T-helper 2 cell treated with Interferon-gamma antibody and Interleukin-4, amounts not matched to agents 5 μg/mL and 100 μg/mL, for 36 hours (primary cell): ENCODE data around the gene SYN1.
A peak's percentile ranks its signal among the peaks of the same experiment; 100 is the strongest.
"Not testable (repeated sequence)": the region's sequence is repeated elsewhere in the genome, so short reads cannot be mapped to it uniquely, and the experiment has no call there.

Experiments
- DNase-seq: peaks from one replicate; pipeline ENCODE4 v3.0.0; 2021; ENCODE audit warnings: low spot score
- H3K27ac Mint-ChIP-seq: one replicate; pipeline ENCODE4 v1.8.0; 2021; ENCODE audit warnings: mild to moderate bottlenecking, mixed read lengths
- H3K27me3 Mint-ChIP-seq: one replicate; pipeline ENCODE4 v1.8.0; 2021; ENCODE audit warnings: low read depth, mixed read lengths
- H3K36me3 Mint-ChIP-seq: one replicate; pipeline ENCODE4 v1.8.0; 2021; ENCODE audit warnings: low read depth, mixed read lengths
- H3K4me1 Mint-ChIP-seq: one replicate; pipeline ENCODE4 v1.8.0; 2021; ENCODE audit warnings: low read depth, mixed read lengths
- H3K4me3 Mint-ChIP-seq: one replicate; pipeline ENCODE4 v1.8.0; 2022; ENCODE audit warnings: mild to moderate bottlenecking, moderate library complexity, mixed read lengths
- H3K9me3 Mint-ChIP-seq: one replicate; pipeline ENCODE4 v1.8.0; 2021; ENCODE audit warnings: mixed read lengths

SYN1 gene

GRCh38 chrX:47603125-47603524 is 16.5 kb downstream of the SYN1 start:
- H3K4me1 Mint-ChIP-seq, DNase-seq, H3K27ac Mint-ChIP-seq, H3K4me3 Mint-ChIP-seq, H3K36me3 Mint-ChIP-seq, H3K27me3 Mint-ChIP-seq, H3K9me3 Mint-ChIP-seq: not testable (repeated sequence)

DNA sequence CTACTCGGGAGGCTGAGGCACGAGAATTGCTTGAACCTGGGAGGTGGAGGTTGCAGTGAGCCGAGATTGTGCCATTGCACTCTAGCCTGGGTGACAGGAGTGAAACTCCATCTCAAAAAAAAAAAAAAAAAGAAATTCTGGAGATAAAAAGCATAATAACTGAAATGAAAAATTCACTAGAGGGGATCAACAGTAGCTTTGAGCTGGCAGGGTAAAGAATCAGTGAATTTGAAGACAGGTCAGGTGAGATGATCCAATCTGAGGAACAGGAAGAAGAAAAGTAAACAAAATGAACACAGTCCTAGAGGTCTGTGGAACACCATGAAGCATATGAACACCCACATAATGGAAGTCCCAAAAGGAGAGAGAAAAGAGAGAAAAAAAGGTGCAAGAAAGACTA is 22.4 kb downstream of the SYN1 start:
- H3K4me1 Mint-ChIP-seq = peaks cover 9% of the 10 kb centered on the region
- H3K36me3 Mint-ChIP-seq = peaks cover 12% of the 10 kb centered on the region
- H3K9me3 Mint-ChIP-seq = peaks cover 13% of the 10 kb centered on the region
- no peak overlapping the region for H3K4me3 Mint-ChIP-seq
- peaks cover 4% of the 10 kb centered on the region for H3K27me3 Mint-ChIP-seq
- DNase-seq = no peak
- H3K27ac Mint-ChIP-seq = no peak overlapping the region

- Mint-ChIP-seq H3K4me3 (peak overlapping the region; percentile 15), H3K9me3 (peaks cover 13% of the 10 kb centered on the region), H3K36me3 (peaks cover 12% of the 10 kb centered on the region), H3K27me3 (peaks cover 4% of the 10 kb centered on the region), H3K27ac (peak overlapping the region; percentile 71), H3K4me1 (peaks cover 9% of the 10 kb centered on the region)
- no peak for DNase-seq
Observed at GRCh38 chrX:47596256-47596655, 23.4 kb downstream of the SYN1 start.

GRCh38 chrX:47595716-47596251 is 23.9 kb downstream of the SYN1 start:
- Mint-ChIP-seq H3K36me3 (peaks cover 12% of the 10 kb centered on the region), H3K27ac (peak overlapping the region; percentile 71), H3K4me1 (peaks cover 9% of the 10 kb centered on the region), H3K27me3 (peaks cover 4% of the 10 kb centered on the region), H3K9me3 (peaks cover 13% of the 10 kb centered on the region), H3K4me3 (no peak overlapping the region)
- no peak for DNase-seq

DNA sequence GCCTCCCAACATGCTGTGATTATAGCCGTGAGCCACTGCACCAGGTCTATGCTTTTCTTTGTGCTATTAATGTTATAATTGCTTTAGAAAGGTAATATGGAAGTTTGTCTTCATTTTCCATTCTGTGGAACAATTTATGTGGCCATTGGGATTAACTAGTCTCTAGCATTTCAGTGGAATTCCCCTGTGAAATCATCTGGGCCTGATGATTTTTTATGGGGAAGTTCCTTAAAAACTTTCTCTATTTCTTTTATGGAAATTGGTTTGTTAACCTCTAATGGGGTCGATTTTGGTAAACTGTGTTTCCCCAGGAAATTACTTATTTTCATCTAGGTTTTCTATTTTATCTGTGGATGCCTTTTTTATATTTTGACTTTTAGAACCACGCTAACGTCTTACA is 26.1 kb downstream of the SYN1 start:
- Mint-ChIP-seq H3K36me3 (peaks cover 12% of the 10 kb centered on the region), H3K27me3 (peaks cover 4% of the 10 kb centered on the region), H3K9me3 (peaks cover 13% of the 10 kb centered on the region), H3K27ac (no peak overlapping the region), H3K4me3 (no peak overlapping the region), H3K4me1 (peaks cover 9% of the 10 kb centered on the region)
- no peak for DNase-seq

DNA sequence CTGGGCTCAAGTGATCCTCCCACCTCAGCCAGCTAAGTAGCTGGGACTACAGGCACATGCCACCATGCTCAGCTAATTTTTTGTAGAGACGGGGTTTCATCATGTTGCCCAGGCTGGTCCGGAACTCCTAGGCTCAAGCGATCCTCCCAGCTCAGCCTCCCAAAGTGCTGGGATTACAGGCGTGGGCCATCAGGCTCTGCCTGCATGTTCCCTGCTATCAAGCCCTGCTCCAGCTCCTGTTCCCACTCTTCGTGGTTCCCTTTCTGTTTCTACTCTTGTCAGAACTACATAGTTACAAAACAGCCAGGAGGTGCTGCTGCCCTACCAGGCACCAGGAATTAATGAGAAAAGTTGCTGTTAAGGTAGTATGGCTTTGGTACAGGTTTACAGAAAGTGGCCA is 28.7 kb downstream of the SYN1 start:
- DNase-seq = no peak
- H3K4me3 Mint-ChIP-seq = no peak overlapping the region
- no peak overlapping the region for H3K27ac Mint-ChIP-seq
- H3K27me3 Mint-ChIP-seq = no peaks in the 10 kb centered on the region
- H3K9me3 Mint-ChIP-seq = peaks cover under 1% of the 10 kb centered on the region
- H3K4me1 Mint-ChIP-seq = peaks cover 4% of the 10 kb centered on the region
- H3K36me3 Mint-ChIP-seq = peaks cover 4% of the 10 kb centered on the region

- DNase-seq = no peak
- Mint-ChIP-seq H3K27me3 (no peaks in the 10 kb centered on the region), H3K9me3 (no peaks in the 10 kb centered on the region)
Observed at GRCh38 chrX:47587906-47588735, 31.5 kb downstream of the SYN1 start.

DNA sequence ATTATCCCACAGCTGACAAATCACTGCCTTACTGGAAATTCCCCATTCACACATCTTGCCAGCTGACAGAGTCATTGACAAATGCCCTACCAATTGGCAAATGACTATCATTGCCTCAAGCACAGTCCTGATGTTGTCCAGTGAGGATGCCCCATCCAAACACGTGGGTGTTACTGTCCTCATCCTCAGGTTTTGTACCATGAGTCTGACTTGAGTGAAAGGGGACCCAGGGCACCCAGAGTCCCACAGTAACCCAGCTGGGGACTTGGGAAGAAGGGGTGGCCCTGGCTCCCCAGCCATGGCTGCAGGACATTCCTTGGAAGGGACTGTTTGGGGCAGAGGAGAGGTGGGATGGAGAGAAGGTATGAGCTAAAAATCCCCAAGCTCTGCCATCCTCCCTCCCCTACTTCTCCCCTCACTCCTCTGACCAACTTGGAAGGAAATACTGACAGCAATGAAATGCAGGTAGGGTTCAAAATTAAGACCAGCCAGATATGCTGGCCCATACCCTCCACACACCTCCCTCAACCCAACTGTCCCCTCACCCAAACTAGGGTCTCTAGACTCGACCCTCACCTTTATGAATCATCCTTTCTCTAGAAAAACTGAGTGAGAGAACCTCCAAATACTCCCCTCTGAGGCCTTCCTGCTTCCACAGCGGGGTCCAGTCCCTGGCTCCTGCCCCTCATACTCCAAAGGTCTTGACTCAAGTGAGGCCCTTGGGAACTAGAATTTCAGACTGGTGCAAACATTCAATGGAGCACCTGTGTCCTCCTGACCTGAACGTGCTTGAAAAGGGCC is 32.4 kb downstream of the SYN1 start:
- peaks cover 8% of the 10 kb centered on the region for H3K4me1 Mint-ChIP-seq
- H3K36me3 Mint-ChIP-seq = peaks cover 10% of the 10 kb centered on the region
- H3K4me3 Mint-ChIP-seq = no peak overlapping the region
- no peak for DNase-seq
- H3K9me3 Mint-ChIP-seq = no peaks in the 10 kb centered on the region
- H3K27ac Mint-ChIP-seq = no peak overlapping the region
- H3K27me3 Mint-ChIP-seq = no peaks in the 10 kb centered on the region

More at GRCh38 chrX:47587906-47588735, 31.5 kb downstream of the SYN1 start:
- no peak overlapping the region for H3K27ac Mint-ChIP-seq
- H3K36me3 Mint-ChIP-seq = peaks cover 10% of the 10 kb centered on the region
- peaks cover 8% of the 10 kb centered on the region for H3K4me1 Mint-ChIP-seq
- H3K4me3 Mint-ChIP-seq = no peak overlapping the region

DNA sequence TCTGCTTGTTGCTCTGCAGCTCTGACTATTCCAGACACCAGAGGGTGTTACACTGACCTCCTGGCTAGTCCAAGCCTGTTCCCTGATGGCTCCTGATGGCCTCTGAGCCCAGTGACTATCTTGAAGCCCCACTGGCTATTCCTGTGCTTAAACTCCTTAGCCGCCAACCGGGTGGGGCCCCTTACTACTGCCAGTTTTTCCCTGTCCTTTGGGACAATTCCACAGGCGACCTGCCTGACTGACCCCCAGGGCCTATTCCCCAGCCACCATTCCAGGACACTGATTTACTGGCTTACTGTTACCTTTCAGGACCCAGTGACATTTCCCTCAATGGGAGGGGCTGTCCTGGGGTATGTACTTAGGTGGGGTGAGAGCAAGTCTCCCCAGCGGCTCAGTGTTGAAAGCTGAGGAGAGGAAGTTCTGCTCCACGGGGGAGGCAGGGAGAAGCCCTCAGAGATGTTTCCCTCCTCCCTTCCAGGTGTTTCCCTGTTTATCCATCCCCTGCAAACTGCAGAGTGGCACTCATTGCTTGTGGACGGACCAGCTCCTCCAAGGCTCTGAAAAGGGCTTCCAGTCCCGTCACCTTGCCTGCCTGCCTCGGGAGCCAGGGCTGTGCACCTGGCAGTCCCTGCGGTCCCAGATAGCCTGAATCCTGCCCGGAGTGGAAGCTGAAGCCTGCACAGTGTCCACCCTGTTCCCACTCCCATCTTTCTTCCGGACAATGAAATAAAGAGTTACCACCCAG is 33.4 kb downstream of the SYN1 start:
- H3K4me1 Mint-ChIP-seq = peaks cover 13% of the 10 kb centered on the region
- peaks cover 10% of the 10 kb centered on the region for H3K36me3 Mint-ChIP-seq
- DNase-seq = no peak
- H3K9me3 Mint-ChIP-seq = no peaks in the 10 kb centered on the region
- no peak overlapping the region for H3K4me3 Mint-ChIP-seq
- H3K27ac Mint-ChIP-seq = no peak overlapping the region
- no peaks in the 10 kb centered on the region for H3K27me3 Mint-ChIP-seq

GRCh38 chrX:47585273-47585672 is 34.4 kb downstream of the SYN1 start:
- no peaks in the 10 kb centered on the region for H3K27me3 Mint-ChIP-seq
- H3K9me3 Mint-ChIP-seq = no peaks in the 10 kb centered on the region
- DNase-seq = no peak
- H3K36me3 Mint-ChIP-seq = peaks cover 10% of the 10 kb centered on the region
- no peak overlapping the region for H3K4me3 Mint-ChIP-seq
- no peak overlapping the region for H3K27ac Mint-ChIP-seq
- H3K4me1 Mint-ChIP-seq = peaks cover 13% of the 10 kb centered on the region

GRCh38 chrX:47584714-47585113 is 34.9 kb downstream of the SYN1 start:
- no peaks in the 10 kb centered on the region for H3K9me3 Mint-ChIP-seq
- H3K4me3 Mint-ChIP-seq = no peak overlapping the region
- no peak for DNase-seq
- H3K27ac Mint-ChIP-seq = peak overlapping the region; percentile 41
- peaks cover 14% of the 10 kb centered on the region for H3K4me1 Mint-ChIP-seq
- H3K36me3 Mint-ChIP-seq = peaks cover 10% of the 10 kb centered on the region
- H3K27me3 Mint-ChIP-seq = no peaks in the 10 kb centered on the region

GRCh38 chrX:47583240-47583861 is 36.3 kb downstream of the SYN1 start:
- peak overlapping the region; percentile 78 for H3K4me3 Mint-ChIP-seq

More at GRCh38 chrX:47583240-47583861, 36.3 kb downstream of the SYN1 start:
- Mint-ChIP-seq H3K27me3 (no peaks in the 10 kb centered on the region), H3K4me1 (peaks cover 19% of the 10 kb centered on the region), H3K9me3 (no peaks in the 10 kb centered on the region), H3K36me3 (peaks cover 10% of the 10 kb centered on the region), H3K27ac (peak overlapping the region; percentile 81)
- no peak for DNase-seq
